Activated CD4-positive, alpha-beta T cell treated with anti-CD3 and anti-CD28 coated beads, Interleukin-2, amount 50 U/mL, for 48 hours (primary cell): ENCODE results near the gene SNX10.
"Not testable (repeated sequence)": the region's sequence is repeated elsewhere in the genome, so short reads cannot be mapped to it uniquely, and the experiment has no call there.

Source experiments
- DNase-seq, 2 experiments: peaks; one replicate each; pipeline ENCODE4 v3.0.0-alpha.2; 2020

Gene SNX10, protein sequence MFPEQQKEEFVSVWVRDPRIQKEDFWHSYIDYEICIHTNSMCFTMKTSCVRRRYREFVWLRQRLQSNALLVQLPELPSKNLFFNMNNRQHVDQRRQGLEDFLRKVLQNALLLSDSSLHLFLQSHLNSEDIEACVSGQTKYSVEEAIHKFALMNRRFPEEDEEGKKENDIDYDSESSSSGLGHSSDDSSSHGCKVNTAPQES

DNA sequence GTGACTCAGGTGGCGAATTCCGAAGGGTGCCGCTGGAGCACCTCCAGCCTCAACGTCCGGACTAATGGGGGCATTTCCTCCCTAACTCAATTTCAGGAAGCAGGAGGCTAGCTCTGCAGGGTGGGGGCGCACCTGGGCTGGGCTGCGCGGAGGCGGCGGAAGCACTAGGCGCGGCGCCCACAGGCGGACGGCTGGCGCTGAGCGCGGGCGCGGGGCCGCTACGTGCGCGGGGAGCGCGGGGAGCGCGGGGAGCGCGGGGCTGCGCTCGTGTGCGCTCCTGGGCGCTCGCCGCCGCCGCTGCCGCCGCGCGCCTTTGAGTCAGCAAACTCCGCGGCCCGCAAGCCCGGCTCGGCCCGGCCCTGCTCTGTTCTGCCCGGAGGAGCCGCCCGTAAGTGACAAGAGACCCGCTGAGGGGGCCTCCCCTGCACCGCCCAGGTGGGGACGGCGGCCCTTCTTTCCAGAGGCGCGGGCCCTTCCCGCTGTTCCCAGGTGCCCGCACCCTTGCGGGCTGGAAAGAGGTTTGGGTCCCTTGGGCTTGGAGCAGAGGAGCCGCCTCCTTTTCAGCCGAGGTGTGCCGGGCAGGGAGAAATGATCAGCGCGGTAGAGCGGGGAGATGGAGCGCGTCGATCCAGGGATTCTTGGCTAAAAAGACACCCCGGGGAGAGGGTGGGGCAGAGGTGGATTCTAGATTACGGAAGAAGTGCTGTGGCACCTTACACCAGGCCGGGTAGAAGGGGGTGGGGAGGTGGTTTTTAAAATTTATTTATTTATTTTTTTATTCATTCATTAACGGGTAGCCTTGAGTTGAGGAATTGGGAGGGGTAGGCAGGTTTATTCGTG lies at the start of gene SNX10:
SNX10 (plus strand) TSS at position 164 of the 840 bp plus-strand sequence. CDS start 54,581 bp downstream, outside the sequence.
- DNase-seq, result peak; percentile 65 to 71

DNA sequence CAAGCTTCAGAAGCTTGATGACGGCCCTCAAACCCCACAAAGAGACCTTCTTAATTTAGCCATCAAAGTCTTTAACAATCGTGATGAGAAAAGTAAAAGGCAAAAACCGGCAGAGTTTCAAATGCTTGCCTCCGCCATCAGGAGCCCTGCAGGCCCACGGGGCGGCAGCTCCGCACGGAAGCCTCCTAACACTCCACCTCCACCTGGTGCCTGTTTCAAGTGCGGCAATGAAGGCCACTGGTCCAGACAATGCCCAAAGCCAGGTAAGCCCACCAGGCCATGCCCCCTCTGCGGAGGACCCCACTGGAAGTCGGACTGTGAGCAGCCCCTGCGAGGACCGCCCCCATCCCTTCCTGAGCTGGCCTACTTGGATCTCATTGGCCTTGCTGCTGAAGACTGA lies 46.5 kb upstream of the SNX10 start:
- no peak for DNase-seq

DNA sequence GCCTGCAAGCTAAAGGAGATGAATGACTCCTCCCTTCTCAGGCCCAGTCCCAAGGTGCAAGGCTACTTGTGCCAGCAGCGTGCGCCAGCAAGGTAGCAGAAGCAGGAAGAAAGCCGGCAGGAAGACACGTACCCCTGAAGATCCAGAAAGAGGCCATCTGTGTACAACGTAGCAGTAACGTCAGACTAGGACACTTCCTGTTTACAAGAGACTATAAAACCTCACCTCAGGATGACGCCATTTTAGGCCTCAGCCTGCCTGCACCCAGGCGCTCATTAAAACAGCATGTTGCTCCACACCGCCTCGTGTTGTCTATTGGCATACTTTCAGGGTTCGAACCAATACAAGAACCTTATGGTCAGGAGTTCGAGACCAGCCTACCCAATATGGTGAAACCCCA lies 41.4 kb upstream of the SNX10 start:
- no peak for DNase-seq

DNA sequence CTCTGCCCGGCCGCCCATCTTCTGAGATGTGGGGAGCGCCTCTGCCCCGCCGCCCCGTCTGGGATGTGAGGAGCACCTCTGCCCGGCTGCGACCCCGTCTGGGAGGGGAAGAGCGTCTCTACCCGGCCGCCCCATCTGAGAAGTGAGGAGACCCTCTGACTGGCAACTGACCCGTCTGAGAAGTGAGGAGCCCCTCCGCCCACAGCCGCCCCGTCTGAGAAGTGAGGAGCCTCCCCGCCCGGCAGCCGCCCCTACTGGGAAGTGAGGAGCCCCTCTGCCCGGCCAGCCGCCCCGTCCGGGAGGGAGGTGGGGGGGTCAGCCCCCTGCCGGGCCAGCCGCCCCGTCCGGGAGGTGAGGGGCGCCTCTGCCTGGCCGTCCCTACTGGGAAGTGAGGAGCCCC lies 29.8 kb upstream of the SNX10 start:
- DNase-seq, result not testable (repeated sequence)

DNA sequence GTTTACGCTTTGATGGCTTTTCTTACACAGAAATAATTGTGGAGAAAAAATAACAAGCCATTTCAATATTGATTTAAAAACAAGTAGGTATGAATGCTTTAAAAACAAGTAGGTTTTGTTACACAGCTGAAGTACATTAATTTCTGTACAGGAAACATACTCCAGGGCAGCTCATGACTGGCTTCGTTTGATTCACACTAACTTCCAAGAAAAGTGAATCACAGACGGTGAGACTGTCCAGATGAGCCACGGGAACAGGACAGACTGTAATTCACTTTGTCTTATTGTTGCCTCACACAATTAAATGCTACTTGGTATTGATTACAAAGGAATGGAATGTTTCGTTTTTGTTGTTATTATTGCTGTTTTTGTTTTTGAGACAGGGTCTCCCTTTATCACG lies 26.6 kb upstream of the SNX10 start:
- no peak for DNase-seq

DNA sequence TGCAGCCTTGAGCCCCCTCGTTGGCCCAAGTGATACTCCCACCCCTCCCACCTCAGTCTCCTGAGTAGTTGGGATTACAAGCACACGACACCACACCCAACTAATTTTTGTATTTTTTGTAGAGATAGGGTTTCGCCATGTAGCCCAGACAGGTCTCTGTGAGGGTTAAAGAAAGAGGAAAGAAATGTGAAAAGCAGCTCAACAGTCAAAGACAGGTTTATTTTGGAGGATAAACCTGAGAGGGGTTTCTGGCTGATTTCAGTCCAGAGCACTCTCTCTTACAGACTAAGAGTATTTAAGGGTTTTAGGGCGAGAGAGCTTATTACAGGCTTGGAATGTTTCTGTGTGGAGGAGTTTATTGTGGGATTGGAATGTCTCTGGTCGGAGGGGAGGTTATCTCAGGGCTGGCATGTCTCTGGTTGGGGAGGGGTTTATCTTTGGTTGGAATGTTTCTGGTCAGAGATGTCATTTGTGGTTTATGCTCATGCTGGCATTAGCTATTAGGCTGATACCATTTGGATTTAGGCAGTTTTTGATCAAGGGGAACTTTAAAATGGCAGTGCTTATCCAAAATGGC lies 26.1 kb upstream of the SNX10 start:
- DNase-seq, result no peak

DNA sequence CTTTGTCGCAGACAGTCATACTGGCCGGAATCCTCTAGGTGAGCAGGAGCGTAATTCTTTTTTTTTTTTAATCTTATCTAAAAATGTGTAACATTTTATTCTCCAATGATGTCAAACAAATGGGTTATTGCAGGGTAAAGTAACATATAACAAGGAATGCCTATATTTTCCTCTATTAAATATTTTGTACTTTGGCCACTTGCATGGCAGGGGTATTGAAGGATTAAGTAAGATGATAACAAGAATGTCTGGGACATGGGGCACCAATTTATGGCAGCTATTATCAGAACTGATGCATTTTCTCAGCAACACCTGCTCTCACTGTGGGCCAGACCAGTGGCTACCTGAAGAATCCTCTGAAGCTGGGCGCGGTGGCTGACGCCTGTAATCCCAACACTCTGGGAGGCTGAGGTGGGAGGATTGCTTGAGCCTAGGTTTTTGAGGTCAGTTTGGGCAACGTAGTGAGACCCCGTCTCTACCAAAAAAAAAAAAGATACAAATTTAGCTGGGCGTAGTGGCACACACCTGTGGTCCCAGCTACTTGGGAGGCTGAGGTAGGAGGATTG lies 24.0 kb upstream of the SNX10 start:
- no peak for DNase-seq

DNA sequence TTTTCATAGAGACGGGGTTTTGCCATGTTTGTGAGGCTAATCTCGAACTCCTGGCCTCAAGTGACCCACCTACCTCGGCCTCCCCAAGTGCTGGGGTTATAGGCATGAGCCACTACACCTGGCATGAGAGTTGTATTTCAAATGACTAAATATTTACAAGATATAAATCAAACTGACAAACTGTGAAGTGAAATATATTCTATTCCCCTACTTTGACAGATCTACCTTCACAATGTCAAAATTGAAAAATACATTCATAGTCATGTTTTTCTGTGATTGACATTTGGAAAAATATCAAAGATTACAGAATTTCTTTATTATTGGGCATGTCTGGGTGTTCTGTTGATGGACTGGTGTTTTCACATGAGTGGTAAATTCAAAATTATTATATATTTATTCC lies 16.4 kb upstream of the SNX10 start:
- no peak for DNase-seq

DNA sequence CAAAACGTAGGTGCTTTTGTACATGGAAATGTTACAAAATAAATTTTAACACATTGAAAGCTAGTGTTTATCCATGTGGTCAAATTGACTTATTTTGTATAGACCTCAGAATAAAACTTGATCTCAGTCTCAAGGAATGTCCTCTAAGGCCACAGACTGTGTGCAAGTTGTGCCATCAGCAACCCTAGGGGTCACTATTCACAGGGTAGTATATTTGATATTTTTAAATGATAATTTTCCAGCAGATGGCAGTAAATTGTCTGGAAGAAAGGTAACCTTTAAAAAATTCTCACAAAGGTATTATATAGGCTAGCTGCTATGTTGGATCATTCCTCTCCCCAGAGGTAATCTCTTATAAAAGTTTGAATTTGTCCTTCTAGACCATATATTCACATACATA lies 12.9 kb upstream of the SNX10 start:
- no peak for DNase-seq

DNA sequence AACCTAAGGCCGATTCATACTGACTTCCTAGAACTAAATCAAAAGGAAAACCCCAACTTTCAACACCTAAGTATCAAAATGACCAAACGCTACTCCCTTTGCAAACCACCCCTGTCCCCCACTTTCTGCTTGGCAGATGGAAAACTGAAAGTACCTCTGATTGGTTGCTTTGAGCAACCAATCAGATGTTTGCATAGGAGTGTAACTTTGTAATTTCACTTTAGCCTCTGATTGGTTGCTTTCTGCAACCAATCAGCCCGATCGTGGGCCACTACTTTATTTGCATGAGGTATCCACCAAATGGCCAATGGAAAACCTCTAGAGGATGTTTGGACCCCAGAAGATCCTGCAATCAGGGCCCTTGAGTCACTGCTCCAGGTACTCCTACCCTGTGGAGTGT lies 12.3 kb upstream of the SNX10 start:
- DNase-seq, result peak in 1 of 2 experiments; percentile 24

DNA sequence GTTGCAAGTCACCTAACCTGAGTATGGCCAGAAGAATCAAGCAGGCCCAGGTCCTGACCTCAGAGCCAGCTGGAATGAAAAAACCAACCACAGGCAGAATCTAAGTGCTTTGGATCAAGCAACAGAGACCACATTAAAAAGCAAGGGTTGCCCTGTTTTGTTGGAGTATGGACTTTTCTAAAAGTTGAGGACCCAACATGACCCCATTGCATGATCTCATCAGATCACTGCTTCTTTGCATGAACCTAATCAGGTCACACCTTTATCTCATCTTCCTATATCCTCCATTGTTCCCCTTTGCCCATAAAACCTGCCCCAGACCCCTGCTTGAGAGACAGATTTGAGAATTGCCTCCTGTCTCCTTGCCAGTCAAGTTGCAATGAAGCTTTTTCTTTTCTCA lies 11.6 kb upstream of the SNX10 start:
- no peak for DNase-seq

DNA sequence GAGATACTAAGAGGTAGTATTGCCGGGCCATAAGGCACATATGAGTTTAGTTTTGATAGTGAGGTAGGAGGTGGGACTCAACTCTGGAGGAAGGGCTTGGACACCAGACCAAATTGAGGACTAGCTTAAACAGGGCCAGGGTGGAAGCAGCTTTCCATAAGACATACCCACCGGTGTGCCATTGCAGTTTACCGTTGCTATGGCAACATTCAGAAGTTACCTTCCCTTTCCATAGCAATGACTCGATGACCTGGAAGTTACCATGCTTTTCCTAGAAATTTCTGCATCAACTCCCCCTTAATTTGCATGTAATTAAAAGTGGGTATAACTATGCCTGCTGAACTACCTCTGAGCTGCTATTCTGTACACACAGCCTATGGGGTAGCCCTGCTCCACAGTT lies 10.9 kb upstream of the SNX10 start:
- DNase-seq, result no peak

DNA sequence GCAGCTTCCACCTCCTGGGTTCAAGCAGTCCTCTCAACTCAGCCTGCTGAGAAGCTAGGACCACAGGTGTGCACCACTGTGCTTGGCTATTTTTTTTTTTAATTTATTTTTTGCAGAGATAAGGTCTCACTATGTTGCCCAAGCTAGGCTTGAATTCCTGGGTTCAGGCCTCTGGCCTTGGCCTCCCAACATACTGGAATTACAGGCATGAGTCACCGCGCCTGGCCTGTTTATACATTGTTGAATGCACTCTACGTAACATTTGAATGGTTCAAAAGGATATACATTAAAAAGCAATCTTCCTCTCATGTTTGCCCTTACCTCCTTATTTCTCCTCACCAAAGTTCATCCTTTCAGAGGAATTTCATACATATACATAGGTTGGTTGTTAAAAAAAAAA lies 7.2 kb upstream of the SNX10 start:
- no peak for DNase-seq

DNA sequence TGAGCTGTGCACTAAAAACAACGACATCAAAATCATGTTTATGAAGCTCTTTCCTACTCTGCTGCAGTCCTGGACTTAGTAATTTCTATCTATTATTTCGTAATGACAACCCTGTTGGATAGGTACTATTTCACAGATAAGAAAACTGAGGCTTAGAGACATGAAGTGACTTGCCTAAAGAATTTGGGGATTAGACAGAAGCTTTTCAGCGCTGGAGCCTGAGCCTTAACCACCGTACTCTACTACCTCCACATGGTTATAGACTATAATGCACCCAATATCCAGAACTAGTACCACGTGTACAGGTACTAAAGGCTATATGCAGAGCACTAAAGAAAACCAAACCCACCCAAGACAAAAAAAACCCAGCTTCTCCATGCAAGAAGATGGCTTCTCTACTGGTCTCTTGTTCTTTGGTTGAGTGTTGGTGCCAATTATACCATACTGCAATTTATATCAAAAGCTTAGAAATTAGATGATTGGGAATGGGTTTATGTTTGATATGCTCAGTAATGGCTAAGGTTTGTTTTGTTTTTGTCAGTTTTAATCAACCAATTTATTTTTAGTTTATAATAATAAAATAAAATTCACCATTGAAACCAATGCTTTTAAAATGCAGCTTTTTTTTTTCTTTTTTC lies 6.5 kb upstream of the SNX10 start:
- DNase-seq, result no peak

DNA sequence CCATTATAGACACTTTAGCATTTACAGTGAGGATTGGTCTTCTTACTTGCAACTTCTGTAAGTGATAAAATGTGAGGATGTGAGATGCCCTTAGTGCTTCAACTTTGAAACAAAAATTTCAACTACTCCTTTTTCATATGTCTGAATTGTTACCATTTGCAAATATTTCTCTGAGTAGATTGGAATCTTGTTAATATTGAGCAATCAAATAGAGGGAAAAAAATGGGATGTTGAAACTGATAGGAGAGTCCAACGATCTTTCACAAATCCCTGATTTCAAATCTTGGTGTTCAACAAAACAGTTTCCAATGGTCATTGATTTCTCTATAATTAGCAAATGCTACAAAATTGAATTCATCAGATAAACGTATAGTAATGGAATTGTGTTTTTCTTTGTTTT lies 5.5 kb upstream of the SNX10 start:
- DNase-seq, result no peak

DNA sequence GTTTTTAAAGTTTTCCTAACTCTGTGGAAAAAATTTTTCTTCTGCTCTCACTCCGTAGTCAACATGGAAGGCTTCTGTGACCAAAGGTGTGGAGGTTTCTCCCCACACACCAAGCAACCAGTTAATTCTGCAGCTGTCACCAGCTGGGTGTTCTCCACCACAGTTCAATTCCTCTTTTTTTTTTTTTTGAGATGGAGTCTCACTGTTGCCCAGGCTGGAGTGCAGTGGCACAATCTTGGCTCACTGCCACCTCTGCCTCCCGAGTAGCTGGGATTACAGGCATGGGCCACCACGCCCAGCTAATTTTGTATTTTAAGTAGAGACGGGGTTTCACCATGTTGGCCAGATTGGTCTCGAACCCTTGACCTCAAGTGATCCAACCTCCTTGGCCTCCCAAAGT lies 3.5 kb upstream of the SNX10 start:
- DNase-seq, result not testable (repeated sequence)

DNA sequence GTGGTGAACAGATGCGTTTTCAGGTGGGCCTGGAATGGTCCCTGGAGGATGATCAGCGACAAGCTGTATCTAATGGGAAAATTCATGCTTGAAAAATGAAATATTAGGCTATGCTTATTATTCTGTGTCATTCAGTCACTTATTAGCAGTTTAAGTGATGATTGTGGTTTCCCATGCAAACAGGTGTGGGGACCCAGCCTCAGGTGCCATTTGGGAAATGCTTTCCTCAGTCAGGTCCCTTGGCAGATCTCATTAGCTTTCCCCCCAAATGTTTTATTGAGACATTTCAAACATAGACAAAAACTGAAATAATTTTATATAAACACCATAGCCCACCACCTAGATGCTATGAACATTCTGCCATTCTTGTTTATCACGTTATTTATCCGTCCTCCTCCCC lies 411 bp upstream of the SNX10 start:
- DNase-seq, result no peak

DNA sequence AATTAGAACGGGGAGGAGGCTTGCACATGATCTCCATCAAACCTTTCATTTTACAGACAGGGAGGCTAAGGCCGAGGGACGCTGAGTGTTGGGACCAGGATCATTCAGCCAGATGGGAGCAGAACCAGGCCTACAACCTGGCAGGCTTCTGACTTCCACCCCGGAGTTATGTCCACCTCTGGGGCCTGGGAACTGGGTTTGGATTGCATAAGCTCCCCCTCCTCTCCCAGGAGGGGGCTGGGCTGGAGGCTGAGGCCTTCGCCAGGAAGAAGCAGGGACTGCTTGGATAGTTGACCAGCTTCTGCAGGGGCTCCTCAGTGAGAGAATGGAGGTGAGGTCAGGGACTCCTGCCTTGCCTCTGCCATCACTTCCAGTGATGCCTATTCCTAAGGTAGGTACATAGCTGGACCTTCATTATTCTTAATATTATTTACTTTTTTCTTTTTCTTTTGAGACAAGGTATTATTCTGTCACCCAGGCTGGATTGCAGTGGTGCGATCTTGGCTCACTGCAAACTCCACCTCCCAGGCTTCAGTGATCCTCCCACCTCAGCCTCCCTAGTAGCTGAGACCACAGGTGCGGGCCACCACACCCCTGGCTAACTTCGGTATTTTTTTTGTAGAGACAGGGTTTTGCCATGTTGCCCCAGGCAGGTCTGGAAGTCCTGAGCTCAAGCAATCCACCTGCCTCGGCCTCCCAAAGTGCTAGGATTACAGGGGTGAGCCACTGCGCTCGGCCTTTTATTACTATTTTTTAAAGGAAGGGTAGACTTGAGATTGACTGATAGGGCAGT lies 1.3 kb downstream of the SNX10 start:
- DNase-seq, result peak in 1 of 2 experiments; percentile 19

DNA sequence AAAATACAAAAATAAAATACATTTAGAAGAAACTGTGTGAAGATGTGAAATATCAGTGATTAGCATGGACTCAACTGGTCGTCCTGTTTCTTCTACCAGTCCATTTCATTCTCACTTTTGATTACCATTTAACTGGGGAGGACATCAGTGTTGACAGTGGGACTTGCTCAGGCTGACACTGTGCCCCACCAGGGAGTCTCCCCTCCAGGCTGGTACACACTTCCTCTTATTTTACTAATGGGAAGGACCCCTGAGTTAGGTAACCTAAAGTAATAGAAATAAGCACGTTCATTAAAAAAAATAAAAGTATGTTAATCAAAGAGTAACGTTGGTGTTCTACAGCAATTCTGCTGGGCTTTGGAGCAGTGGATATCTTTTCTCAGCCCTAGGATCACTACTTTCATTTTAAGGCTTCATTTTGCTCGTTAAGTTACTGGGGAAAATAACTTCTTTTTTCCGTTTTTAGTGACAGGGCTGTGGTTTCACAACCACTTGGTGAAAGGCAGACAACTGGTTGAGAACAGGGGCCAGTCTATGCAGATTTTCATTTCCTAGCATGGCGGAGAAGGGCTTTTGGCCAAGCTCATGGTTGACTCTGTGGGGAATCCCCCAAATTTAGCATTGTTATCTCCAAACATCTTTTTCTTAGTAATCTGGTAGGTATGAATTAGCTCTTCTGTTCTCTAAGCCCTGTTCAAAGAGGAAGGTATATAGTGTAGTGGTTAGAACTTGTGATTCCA lies 2.1 kb downstream of the SNX10 start:
- DNase-seq, result peak; percentile 57 to 72

DNA sequence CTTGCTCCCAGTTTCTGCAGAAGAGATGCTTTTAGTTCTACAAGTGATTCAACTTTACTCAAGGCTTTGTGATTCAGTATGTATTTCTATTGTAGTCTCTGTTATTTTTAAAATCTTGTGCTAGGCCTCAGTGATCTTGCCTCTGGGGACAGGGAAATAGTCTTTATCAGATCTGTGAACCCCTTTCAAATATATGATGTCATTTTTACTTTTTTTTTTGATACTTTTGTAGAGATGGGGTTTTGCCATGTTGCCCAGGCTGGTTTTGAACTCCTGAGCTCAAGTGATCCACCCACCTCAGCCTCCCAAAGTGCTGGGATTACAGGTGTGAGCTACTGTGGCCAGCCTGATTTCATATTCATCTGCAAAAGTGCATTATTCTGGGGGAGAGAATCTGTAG lies 3.4 kb downstream of the SNX10 start:
- DNase-seq, result no peak

DNA sequence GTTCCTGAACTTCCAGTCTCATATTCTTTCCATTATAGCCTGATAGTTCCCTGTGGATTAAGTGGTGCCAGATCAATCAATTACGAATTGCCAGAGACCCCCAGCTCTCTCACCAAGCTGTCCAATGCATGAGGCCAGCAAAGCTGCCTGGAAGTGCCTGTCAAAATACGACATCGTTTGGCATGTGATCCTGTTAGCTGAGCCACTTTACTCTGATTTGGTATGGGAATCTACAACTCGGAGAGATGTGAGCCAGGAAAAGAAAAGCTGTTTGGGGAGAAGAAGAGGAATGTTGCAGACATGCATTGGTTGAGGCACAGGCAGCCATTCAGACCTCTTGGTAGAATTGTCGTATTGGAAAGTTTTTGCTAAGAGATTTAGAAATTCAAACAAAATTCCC lies 3.9 kb downstream of the SNX10 start:
- no peak for DNase-seq
